GM12891 (cell line): Measurements from ENCODE around the gene EBLN1.

ENCODE experiments used
- POLR2A ChIP-seq: IDR thresholded peaks from 2 replicates; pipeline ENCODE4 v1.6.1; 2011; ENCODE audit warnings: low read depth, low read length, control low read depth
- POLR2AphosphoS5 ChIP-seq: IDR thresholded peaks from 2 replicates; pipeline ENCODE4 v1.6.1; 2011; ENCODE audit warnings: low read depth, low read length, control low read depth
- SPI1 ChIP-seq: IDR thresholded peaks from 2 replicates; pipeline ENCODE4 v1.6.1; 2011; ENCODE audit warnings: low read depth, low read length, control low read depth
- TAF1 ChIP-seq: IDR thresholded peaks from 2 replicates; pipeline ENCODE4 v1.6.1; 2011; ENCODE audit warnings: low read depth, low read length, control low read depth

GRCh38 chr10:22246680-22247391 is 29.0 kb upstream of the EBLN1 start:
- no peak for TF ChIP-seq POLR2A
- no peak for TF ChIP-seq POLR2AphosphoS5
- no peak for TF ChIP-seq TAF1
- TF ChIP-seq SPI1 = no peak
